CD4-positive, alpha-beta memory T cell (primary cell): ENCODE results near the gene ANLN. TPM values are rescaled to one million over a fixed set of nuclear protein-coding genes. Genes with fewer than 3 reads are reported as not detected.

Experiments used
- CTCF ChIA-PET: fragments of 350-600 bp; sonication (Branson Sonifier 250); formaldehyde crosslinking; loops from one replicate; lab custom pipeline; 2021; ENCODE audit warnings: inconsistent platforms; ENCODE audit not compliant: partially characterized antibody; lab: Charles Lee
- POLR2A ChIA-PET: fragments of 350-600 bp; sonication (Branson Sonifier 250); formaldehyde crosslinking; loops from one replicate; lab custom pipeline; 2021; ENCODE audit not compliant: partially characterized antibody; lab: Charles Lee
- DNase-seq, 5 donors: peaks; one replicate each; pipeline versions ENCODE4 v3.0.0 to v3.0.0-alpha.2; 2020 to 2022; ENCODE audit warnings: mixed read lengths in 1 of 5
- H3K27ac ChIP-seq: one replicate; pipeline ENCODE4 v1.7.0; 2013; ENCODE audit warnings: low read depth, low read length
- H3K27me3 ChIP-seq: 2 replicates; pipeline ENCODE4 v1.7.0; 2013; ENCODE audit warnings: mild to moderate bottlenecking, low read length, moderate library complexity; ENCODE audit not compliant: insufficient read depth
- H3K36me3 ChIP-seq: 2 replicates; pipeline ENCODE4 v1.7.0; 2013; ENCODE audit warnings: mild to moderate bottlenecking, low read length, moderate library complexity; ENCODE audit not compliant: insufficient read depth
- H3K4me1 ChIP-seq: 2 replicates; pipeline ENCODE4 v1.7.0; 2013; ENCODE audit warnings: mild to moderate bottlenecking, low read length, moderate library complexity; ENCODE audit not compliant: insufficient read depth
- H3K4me3 ChIP-seq, 2 donors: one replicate each; pipeline ENCODE4 v1.7.0; 2013; ENCODE audit warnings: low read length in 2 of 2, mild to moderate bottlenecking in 1 of 2
- H3K9me3 ChIP-seq, 2 donors: one replicate each; pipeline ENCODE4 v1.7.0; 2013; ENCODE audit warnings: low read length in 2 of 2, control low read depth in 1 of 2; ENCODE audit not compliant: control insufficient read depth in 1 of 2
- H3K27ac Mint-ChIP-seq, 7 donors: one replicate each; pipeline ENCODE4 v1.8.0; 2020 to 2021; ENCODE audit warnings: mixed read lengths in 7 of 7, mild to moderate bottlenecking in 6 of 7, inconsistent platforms in 3 of 7, moderate library complexity in 3 of 7
- H3K27me3 Mint-ChIP-seq, 2 donors: one replicate each; pipeline ENCODE4 v1.8.0; 2020 to 2021; ENCODE audit warnings: mixed read lengths in 2 of 2
- H3K36me3 Mint-ChIP-seq, 2 donors: one replicate each; pipeline ENCODE4 v1.8.0; 2020 to 2021; ENCODE audit warnings: mixed read lengths in 2 of 2, inconsistent platforms in 1 of 2, mild to moderate bottlenecking in 1 of 2
- H3K4me1 Mint-ChIP-seq, 4 donors: one replicate each; pipeline ENCODE4 v1.8.0; 2020 to 2021; ENCODE audit warnings: mixed read lengths in 4 of 4, mild to moderate bottlenecking in 1 of 4
- H3K4me3 Mint-ChIP-seq, 8 donors: one replicate each; pipeline ENCODE4 v1.8.0; 2020 to 2021; ENCODE audit warnings: mixed read lengths in 8 of 8, mild to moderate bottlenecking in 7 of 8, moderate library complexity in 6 of 8, inconsistent platforms in 3 of 8
- H3K9me3 Mint-ChIP-seq, 8 donors: one replicate each; pipeline ENCODE4 v1.8.0; 2020 to 2021; ENCODE audit warnings: mixed read lengths in 8 of 8, mild to moderate bottlenecking in 5 of 8, inconsistent platforms in 3 of 8, moderate library complexity in 1 of 8
- intact Hi-C: fragments of 100-400 bp; cut with micrococcal nuclease; formaldehyde crosslinking; loops from one replicate; pipeline ENCODE4 v1.15.1; 2023
- polyA plus RNA-seq, 2 donors: library from polyadenylated mRNA; unstranded; fragments of 300-500 nt; fragmentation: Illumina TruSeq; gene quantifications; one replicate each; pipeline ENCODE4 v1.2.3, GENCODE V29; 2021
- total RNA-seq, 2 experiments: library from RNA; stranded (reverse); gene quantifications; one replicate each; pipeline ENCODE4 v1.2.3, GENCODE V29; 2021

Gene ANLN
- total and polyA plus RNA-seq, 4 experiments from 2014 or later, result 0.23 TPM; not detected in 3

GRCh38 chr7:36423633-36424032, 34.0 kb downstream of the ANLN start:
- H3K4me3 ChIP-seq, result no peak overlapping the region
- Mint-ChIP-seq H3K4me3 (no peak overlapping the region), H3K27me3 (no peaks in the 10 kb centered on the region), H3K27ac (no peak overlapping the region), H3K36me3 (no peaks in the 10 kb centered on the region), H3K9me3 (no peaks in the 10 kb centered on the region), H3K4me1 (no peaks in the 10 kb centered on the region)
- ChIA-PET POLR2A (no interaction called here), CTCF (interaction anchor here (0.6 kb wide), 1 partner anchor 370 kb away, joined by 3 read pairs; no protein-coding TSS in a partner anchor)
- H3K27ac ChIP-seq, result no peak overlapping the region
- H3K9me3 ChIP-seq, result no peaks in the 10 kb centered on the region
- no peaks in the 10 kb centered on the region for H3K36me3 ChIP-seq
- H3K4me1 ChIP-seq, result no peaks in the 10 kb centered on the region
- intact Hi-C loops, result no loop called here
- H3K27me3 ChIP-seq, result no peaks in the 10 kb centered on the region
- DNase-seq, result no peak

- H3K36me3 ChIP-seq, result no peaks in the 10 kb centered on the region
- H3K4me1 Mint-ChIP-seq, result peaks cover 0 to 3% (median 1%) of the 10 kb centered on the region in 4 donors
- no peaks in the 10 kb centered on the region for H3K9me3 ChIP-seq
- intact Hi-C loops, result no loop called here
- H3K4me3 Mint-ChIP-seq, result no peak overlapping the region
- no peaks in the 10 kb centered on the region for H3K27me3 Mint-ChIP-seq
- no peaks in the 10 kb centered on the region for H3K4me1 ChIP-seq
- H3K9me3 Mint-ChIP-seq, result peaks cover 0 to 11% (median 8%) of the 10 kb centered on the region in 8 donors
- no peaks in the 10 kb centered on the region for H3K27me3 ChIP-seq
- H3K4me3 ChIP-seq, result no peak overlapping the region
- H3K36me3 Mint-ChIP-seq, result no peaks in the 10 kb centered on the region
- H3K27ac Mint-ChIP-seq, result no peak overlapping the region
- DNase-seq, result no peak
- no peak overlapping the region for H3K27ac ChIP-seq
- ChIA-PET CTCF (interaction anchor here (2.3 kb wide), 1 partner anchor 11 kb away, joined by 11 read pairs; no protein-coding TSS in a partner anchor), POLR2A (no interaction called here)
These were observed 40.5 kb downstream of the ANLN start for GRCh38 chr7:36430186-36430585.

DNA sequence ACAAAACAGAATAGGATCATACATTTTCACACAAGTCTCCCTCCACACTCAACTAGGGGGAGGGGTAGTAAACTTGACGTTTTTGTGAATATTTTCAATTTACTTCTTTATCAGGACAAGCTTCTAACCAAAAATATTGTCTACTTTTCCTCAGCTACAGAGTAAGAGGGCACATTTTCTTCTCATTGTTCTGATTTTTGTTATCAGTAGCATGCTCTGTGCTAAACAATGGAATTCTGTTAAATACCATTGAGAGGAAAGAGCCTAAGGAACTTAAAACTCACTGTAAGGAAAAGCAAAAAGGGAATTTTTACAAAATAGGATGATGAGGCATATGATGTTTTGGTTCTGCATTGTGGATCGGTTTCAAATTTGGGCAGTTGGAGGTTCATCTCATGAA, 41.2 kb downstream of the ANLN start:
- Mint-ChIP-seq H3K27me3 (no peaks in the 10 kb centered on the region), H3K4me3 (no peak overlapping the region), H3K9me3 (peaks cover 0 to 11% (median 8%) of the 10 kb centered on the region in 8 donors), H3K4me1 (peaks cover 0 to 3% (median 1%) of the 10 kb centered on the region in 4 donors), H3K27ac (no peak overlapping the region), H3K36me3 (no peaks in the 10 kb centered on the region)
- ChIA-PET POLR2A (no interaction called here), CTCF (interaction anchor here (2.3 kb wide), 1 partner anchor 10 kb away, joined by 11 read pairs; no protein-coding TSS in a partner anchor)
- no peak for DNase-seq
- no peak overlapping the region for H3K27ac ChIP-seq
- intact Hi-C loops, result no loop called here
- no peaks in the 10 kb centered on the region for H3K9me3 ChIP-seq
- H3K4me3 ChIP-seq, result no peak overlapping the region
- H3K4me1 ChIP-seq, result no peaks in the 10 kb centered on the region
- H3K27me3 ChIP-seq, result no peaks in the 10 kb centered on the region
- H3K36me3 ChIP-seq, result no peaks in the 10 kb centered on the region

DNA sequence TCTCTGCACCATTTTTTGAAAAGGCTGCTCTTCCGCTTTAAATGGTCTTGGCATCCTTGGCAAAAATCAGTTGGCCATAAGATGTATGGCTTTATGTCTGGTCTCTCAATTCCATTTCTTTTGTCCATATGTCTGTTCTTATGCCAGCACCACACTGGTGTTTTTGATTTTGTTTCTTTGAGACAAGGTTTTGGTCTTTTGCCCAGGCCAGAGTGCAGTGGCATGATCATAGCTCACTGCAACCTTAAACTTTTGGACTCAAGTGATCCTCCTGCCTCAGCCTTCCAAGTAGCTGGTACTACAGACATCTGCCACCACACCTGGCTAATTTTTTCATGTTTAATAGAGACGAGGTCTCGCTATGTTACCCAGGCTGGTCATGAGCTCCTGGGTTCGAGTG, 48.5 kb downstream of the ANLN start:
- CTCF ChIA-PET, result interaction anchor here (1.1 kb wide), 1 partner anchor 45 kb away, joined by 3 read pairs; no protein-coding TSS in a partner anchor

DNA sequence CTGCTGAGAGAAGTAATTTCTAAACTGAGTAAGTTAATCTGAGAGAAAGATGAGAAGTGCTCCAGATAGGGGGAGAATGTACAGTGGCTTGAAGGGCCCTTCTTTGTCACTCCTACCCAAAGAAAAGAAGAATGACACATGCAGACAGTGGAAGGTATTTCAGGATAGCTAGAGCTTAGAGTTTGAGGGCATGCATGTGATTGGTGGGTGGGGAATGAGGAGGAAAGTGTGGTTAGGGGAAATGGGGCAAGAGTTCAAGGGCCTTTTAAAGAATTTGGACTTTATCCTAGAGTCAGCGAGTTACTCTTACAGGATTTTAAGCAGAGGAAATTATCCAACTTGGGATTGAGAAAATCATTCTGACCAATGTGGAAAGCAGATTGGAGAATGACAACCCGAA, 50.0 kb downstream of the ANLN start:
- Histone ChIP-seq H3K4me3 (no peak overlapping the region), H3K27ac (no peak overlapping the region), H3K27me3 (no peaks in the 10 kb centered on the region), H3K36me3 (no peaks in the 10 kb centered on the region), H3K9me3 (no peaks in the 10 kb centered on the region), H3K4me1 (no peaks in the 10 kb centered on the region)
- Mint-ChIP-seq H3K9me3 (no peaks in the 10 kb centered on the region), H3K27ac (no peak overlapping the region), H3K4me3 (no peak overlapping the region), H3K36me3 (no peaks in the 10 kb centered on the region), H3K4me1 (no peaks in the 10 kb centered on the region), H3K27me3 (no peaks in the 10 kb centered on the region)
- intact Hi-C loops, result no loop called here
- POLR2A ChIA-PET, result no interaction called here
- CTCF ChIA-PET, result interaction anchor here (2.3 to 3.5 kb wide), 3 partner anchors 32 to 760 kb away, joined by 6 to 40 read pairs (median 24); no protein-coding TSS in a partner anchor
- DNase-seq, result no peak

More for the DNA sequence above, 48.5 kb downstream of the ANLN start:
- Mint-ChIP-seq H3K4me3 (no peak overlapping the region), H3K27ac (no peak overlapping the region), H3K36me3 (no peaks in the 10 kb centered on the region), H3K9me3 (no peaks in the 10 kb centered on the region), H3K27me3 (no peaks in the 10 kb centered on the region), H3K4me1 (peaks cover 0 to 3% (median 1%) of the 10 kb centered on the region in 4 donors)
- H3K9me3 ChIP-seq, result no peaks in the 10 kb centered on the region
- H3K36me3 ChIP-seq, result no peaks in the 10 kb centered on the region
- no peak overlapping the region for H3K27ac ChIP-seq
- intact Hi-C loops, result no loop called here
- H3K4me3 ChIP-seq, result no peak overlapping the region
- H3K27me3 ChIP-seq, result no peaks in the 10 kb centered on the region
- POLR2A ChIA-PET, result no interaction called here
- no peak for DNase-seq
- no peaks in the 10 kb centered on the region for H3K4me1 ChIP-seq

- Mint-ChIP-seq H3K36me3 (no peaks in the 10 kb centered on the region), H3K4me1 (no peaks in the 10 kb centered on the region), H3K9me3 (no peaks in the 10 kb centered on the region), H3K4me3 (no peak overlapping the region), H3K27ac (no peak overlapping the region), H3K27me3 (no peaks in the 10 kb centered on the region)
- Histone ChIP-seq H3K9me3 (no peaks in the 10 kb centered on the region), H3K36me3 (no peaks in the 10 kb centered on the region), H3K4me3 (no peak overlapping the region), H3K27me3 (no peaks in the 10 kb centered on the region), H3K4me1 (no peaks in the 10 kb centered on the region), H3K27ac (no peak overlapping the region)
- intact Hi-C loops, result loop anchor here (1.0 kb wide), 2 partner anchors 741 to 760 kb away; no protein-coding TSS in a partner anchor
- ChIA-PET POLR2A (interaction anchor here (1.0 kb wide), 1 partner anchor 13 kb away, joined by 3 read pairs; no protein-coding TSS in a partner anchor), CTCF (interaction anchor here (0.7 to 3.5 kb wide), 31 partner anchors 10 to 924 kb away, joined by 3 to 40 read pairs (median 5); a partner anchor contains a TSS)
- DNase-seq, result peak in 4 of 5 donors; percentile 1 to 24 (median 6)
These were observed 51.2 kb downstream of the ANLN start for GRCh38 chr7:36440880-36441279.

DNA sequence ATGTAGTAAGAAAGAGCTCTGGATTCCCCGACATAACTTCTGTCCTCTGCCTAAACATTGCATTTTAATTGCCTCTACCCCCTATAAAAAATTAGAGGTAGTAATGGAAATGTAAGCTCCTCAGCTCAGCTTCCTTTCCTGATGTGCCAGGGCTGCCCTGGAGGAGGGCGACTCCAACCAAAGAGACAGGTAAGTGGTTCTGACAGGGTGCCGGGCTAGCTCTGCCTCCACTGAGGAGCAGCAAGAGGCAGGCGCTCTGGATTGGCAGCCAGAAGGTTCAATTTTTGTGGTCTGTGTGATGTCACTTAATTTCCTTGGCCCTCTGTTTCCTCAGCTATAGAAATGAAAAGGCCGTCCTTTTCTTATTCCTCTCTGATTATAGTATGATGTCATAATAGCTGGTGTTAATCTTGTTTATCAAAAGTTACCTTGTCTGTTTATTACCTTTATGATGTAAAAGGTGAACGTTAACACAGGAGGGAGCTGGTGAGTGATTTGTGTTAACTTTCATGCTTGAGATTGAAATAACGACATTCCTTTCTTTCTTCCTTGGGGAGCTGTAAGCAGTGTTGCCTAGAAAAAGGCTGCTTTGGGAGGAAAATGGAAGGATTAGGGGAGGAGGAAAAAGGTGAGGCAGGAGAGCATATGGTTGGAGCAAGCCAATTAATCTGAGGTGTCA, 51.8 kb downstream of the ANLN start:
- no peaks in the 10 kb centered on the region for H3K4me1 ChIP-seq
- Mint-ChIP-seq H3K4me1 (no peaks in the 10 kb centered on the region), H3K9me3 (no peaks in the 10 kb centered on the region), H3K27me3 (no peaks in the 10 kb centered on the region), H3K4me3 (no peak overlapping the region), H3K36me3 (no peaks in the 10 kb centered on the region), H3K27ac (no peak overlapping the region)
- intact Hi-C loops, result loop anchor here (1.0 kb wide), 2 partner anchors 741 to 760 kb away; no protein-coding TSS in a partner anchor
- no peak overlapping the region for H3K27ac ChIP-seq
- H3K36me3 ChIP-seq, result no peaks in the 10 kb centered on the region
- H3K4me3 ChIP-seq, result no peak overlapping the region
- ChIA-PET POLR2A (interaction anchor here (1.0 kb wide), 1 partner anchor 13 kb away, joined by 3 read pairs; no protein-coding TSS in a partner anchor), CTCF (interaction anchor here (0.7 to 3.5 kb wide), 32 partner anchors 10 to 924 kb away, joined by 3 to 40 read pairs (median 4); a partner anchor contains a TSS)
- DNase-seq, result no peak
- no peaks in the 10 kb centered on the region for H3K27me3 ChIP-seq
- H3K9me3 ChIP-seq, result no peaks in the 10 kb centered on the region
